Measurements from ENCODE around the gene BRPF1.
A peak's percentile ranks its signal among the peaks of the same experiment; 100 is the strongest.

The BRPF1 gene

DNA sequence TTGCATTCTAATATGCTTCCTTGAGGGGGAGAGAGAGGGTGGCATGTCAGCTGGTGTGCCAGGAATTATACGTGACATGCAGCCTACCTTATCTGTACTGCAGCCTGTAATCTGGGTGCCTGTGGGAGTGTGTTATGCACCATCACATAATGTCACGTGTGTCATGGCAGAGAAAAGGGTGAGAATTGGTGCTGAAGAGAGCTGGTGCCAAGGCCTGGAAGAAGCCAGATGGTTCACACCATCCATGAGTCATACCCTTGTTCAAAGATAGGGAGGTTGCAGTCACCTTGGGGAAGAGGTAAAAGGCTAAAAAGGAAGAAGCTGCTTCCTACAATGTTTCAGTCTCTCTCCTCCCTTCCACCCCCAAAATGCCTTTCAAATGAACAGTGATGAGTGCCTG, 5.3 kb downstream of the BRPF1 start:
- no peak for DNase-seq (ENCODE audit: low read depth in 3 of 3)

GRCh38 chr3:9739181-9739580, 7.6 kb downstream of the BRPF1 start:
- no peak for DNase-seq (ENCODE audit: low read depth in 3 of 3)

DNA sequence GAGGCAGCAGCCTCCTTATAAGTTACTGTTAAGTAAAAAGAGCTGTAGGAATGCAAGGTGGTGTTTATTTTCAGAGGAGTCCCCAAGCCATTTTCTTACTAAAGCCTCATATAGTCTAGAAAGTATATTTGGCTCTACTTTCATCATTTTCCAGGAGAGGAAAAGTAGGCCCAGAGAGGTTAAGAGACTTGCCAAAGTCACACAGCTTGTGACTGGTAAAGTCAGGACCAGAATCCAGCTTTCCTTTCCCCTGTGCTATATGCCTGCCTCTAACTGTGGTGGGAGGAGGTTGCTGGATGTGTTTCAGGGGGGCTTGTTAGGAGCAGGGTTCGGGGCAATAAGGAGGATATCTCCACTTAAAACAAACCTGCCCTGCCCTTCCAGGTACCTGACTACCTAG, 11.0 kb downstream of the BRPF1 start:
- DNase-seq (ENCODE audit: low read depth in 3 of 3): no peak

DNA sequence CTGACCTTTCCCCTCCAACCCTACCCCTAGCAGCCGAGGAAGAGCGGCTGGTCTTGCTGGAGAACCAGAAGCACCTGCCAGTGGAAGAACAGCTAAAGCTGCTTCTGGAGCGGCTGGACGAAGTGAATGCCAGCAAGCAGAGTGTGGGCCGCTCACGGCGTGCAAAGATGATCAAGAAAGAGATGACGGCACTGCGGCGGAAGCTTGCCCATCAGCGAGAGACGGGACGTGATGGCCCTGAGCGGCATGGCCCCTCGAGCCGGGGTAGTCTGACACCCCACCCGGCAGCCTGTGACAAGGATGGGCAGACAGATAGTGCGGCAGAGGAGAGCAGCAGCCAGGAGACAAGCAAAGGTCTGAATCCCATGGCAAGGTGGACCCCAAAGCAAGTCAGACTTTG, 12.0 kb downstream of the BRPF1 start:
- DNase-seq (ENCODE audit: low read depth in 3 of 3): no peak

DNA sequence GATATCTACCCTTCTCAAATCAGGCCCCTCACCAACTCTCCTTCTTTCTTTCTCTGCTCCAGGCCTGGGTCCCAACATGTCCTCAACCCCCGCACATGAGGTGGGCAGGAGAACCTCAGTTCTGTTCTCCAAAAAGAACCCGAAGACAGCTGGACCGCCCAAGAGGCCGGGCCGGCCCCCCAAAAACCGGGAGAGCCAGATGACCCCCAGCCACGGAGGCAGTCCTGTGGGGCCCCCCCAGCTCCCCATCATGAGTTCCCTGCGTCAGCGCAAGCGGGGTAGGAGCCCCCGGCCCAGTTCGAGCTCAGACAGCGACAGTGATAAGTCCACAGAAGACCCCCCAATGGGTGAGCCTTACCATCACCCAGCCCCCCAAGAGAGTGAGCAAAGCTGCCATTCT, 12.6 kb downstream of the BRPF1 start:
- DNase-seq (ENCODE audit: low read depth in 3 of 3): no peak

- no peak for DNase-seq (ENCODE audit: low read depth in 3 of 3)
These were observed 14.0 kb downstream of the BRPF1 start for GRCh38 chr3:9745521-9745920.

GRCh38 chr3:9746330-9746729, 14.8 kb downstream of the BRPF1 start:
- no peak for DNase-seq (ENCODE audit: low read depth in 3 of 3)

DNA sequence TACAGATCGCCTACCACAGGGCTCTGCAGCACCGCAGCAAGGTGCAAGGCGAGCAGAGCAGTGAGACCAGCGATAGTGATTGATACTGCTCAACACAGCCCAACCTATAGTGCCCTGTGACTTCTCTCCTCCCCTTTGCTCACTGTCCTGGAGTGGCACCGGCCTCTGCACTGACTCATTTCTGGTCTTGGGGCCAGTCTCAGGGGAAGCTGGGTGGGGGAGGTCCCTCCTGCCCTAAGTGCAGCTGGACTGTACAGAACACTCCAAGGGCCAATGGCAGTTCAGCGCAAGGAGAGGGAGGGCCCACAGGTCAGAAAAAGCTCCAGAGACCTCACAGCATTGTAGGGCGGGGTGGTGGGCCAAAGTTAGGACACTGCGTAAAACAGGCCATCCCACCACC, 15.7 kb downstream of the BRPF1 start:
- DNase-seq (ENCODE audit: low read depth in 3 of 3): no peak

- DNase-seq (ENCODE audit: low read depth in 3 of 3): no peak
These were observed 16.5 kb downstream of the BRPF1 start for GRCh38 chr3:9748031-9748430.

GRCh38 chr3:9749296-9749644, 17.7 kb downstream of the BRPF1 start:
- no peak for DNase-seq (ENCODE audit: low read depth in 3 of 3)

DNA sequence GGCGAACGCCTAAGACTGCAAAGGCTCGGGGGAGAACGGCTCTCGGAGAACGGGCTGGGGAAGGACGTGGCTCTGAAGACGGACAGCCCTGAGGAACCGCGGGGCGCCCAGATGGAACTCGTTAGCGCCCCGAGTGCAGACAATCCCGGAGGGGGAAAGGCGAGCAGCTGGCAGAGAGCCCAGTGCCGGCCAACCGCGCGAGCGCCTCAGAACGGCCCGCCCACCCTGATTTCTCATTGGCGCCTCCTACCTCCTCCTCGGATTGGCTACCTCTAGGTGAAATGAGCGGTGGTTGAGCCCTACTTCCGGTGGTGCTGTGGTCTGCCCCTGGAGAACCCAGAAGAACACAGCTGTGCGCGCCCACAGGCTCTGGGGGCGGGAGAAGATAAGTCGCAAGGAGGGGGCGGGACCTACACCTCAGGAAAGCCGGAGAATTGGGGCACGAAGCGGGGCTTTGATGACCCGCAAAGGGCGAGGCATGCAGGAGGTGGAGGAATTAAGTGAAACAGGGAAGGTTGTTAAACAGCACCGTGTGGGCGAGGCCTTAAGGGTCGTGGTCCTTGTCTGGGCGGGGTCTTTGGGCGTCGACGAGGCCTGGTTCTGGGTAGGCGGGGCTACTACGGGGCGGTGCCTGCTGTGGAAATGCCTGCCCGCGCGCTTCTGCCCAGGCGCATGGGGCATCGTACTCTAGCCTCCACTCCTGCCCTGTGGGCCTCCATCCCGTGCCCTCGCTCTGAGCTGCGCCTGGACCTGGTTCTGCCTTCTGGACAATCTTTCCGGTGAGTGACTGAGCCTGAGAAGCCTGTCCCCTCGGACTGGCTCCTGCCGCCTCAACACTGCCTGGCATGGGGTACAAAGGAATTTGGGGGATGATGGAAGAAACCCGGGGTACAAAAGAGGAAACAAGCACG, 18.4 kb downstream of the BRPF1 start, which contains the start of gene OGG1:
TSS of gene OGG1 (plus strand) at position 308 of the 911 bp plus-strand sequence. CDS start at position 643, 335 bp downstream.
- DNase-seq (ENCODE audit: low read depth in 3 of 3): peak; percentile 85 to 96 (median 90)

GRCh38 chr3:9750556-9751411, 19.2 kb downstream of the BRPF1 start:
- DNase-seq (ENCODE audit: low read depth in 3 of 3): no peak

DNA sequence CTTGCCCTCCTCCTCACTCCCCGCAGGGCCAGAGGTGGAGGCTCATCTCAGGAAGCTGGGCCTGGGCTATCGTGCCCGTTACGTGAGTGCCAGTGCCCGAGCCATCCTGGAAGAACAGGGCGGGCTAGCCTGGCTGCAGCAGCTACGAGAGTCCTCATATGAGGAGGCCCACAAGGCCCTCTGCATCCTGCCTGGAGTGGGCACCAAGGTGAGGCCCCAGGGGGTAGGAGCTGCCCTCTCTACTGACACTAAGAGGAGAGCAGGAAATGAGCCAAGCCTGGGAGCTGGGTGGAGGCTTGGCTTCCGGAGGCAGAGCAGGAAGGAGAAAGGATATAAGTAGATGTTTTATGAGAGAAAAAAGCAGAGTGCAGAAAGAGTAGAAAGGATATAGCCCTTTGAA, 23.1 kb downstream of the BRPF1 start:
- DNase-seq (ENCODE audit: low read depth in 3 of 3): no peak

GRCh38 chr3:9757427-9757826, 25.9 kb downstream of the BRPF1 start:
- DNase-seq (ENCODE audit: low read depth in 3 of 3): no peak

DNA sequence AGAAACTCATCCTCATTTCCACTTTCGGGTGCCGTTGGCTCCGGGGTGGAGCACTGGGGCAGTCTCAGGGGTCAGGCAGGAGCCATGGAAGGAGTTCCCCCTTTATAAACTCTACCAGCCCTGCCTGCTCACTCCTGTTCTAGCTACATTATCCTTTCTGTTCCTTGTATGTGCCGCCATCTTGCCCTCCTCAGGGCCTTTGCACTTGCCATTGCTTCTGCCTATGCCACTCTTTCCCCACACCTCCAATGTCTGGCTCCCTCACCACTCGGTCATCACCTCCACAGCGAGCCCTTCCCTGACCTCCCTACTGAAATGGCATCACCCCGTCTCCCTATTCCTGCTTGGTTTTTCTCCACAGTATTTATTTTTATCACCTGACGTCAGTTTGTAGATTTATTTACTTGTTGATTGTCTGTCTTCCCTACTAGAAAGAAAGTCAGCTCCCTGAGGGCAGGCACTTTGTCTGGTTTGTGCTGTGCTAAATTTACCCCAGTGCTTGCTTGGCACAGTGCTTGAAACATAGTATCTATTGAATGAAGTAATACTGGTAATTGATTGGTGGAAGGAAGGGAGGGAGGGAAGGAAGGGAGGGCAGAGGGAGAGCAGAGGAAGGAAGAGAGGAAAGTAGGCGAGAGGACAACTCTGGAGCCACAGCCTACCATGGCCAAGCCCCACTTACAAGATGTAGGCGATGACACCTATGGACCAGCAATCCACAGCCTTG, 29.4 kb downstream of the BRPF1 start:
- DNase-seq (ENCODE audit: low read depth in 3 of 3): no peak

GRCh38 chr3:9761919-9762318, 30.4 kb downstream of the BRPF1 start:
- DNase-seq (ENCODE audit: low read depth in 3 of 3): no peak

- DNase-seq (ENCODE audit: low read depth in 3 of 3): no peak
These were observed 31.3 kb downstream of the BRPF1 start for GRCh38 chr3:9762871-9763270.

GRCh38 chr3:9765865-9766264, 34.3 kb downstream of the BRPF1 start:
- DNase-seq (ENCODE audit: low read depth in 3 of 3): no peak

GRCh38 chr3:9767418-9767817, 35.9 kb downstream of the BRPF1 start:
- DNase-seq (ENCODE audit: low read depth in 3 of 3): no peak

DNA sequence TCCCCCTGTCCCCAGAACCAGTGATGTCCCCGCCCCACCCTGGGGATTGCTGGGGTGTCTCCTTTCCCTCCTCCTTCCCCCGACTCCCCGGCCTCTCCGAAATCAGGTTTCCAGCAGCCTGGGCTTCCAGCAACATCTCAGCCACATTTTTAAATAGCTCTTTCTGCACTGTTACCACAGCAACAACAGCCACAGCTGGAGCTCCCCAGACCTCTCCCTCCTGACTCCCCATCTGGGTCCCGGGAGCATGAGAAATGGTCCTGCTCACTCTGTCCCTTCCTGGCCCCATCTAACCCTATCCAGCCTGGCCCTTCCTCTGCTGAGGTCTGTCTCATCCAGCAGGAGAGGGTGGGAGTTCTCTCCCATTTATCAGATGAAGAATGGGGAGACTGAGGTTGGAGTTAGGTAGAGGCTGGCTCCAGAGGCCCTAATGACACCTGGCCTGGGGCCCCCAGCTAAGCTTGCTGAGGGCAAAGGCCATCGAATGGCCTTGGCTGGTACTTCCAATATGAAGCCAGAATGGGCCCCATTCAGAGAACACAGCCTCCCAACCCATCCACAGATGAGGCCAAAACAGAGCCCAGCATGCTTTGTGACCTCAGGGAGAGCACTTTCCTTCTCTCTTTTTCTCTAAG, 36.7 kb downstream of the BRPF1 start:
- DNase-seq (ENCODE audit: low read depth in 3 of 3): no peak

DNA sequence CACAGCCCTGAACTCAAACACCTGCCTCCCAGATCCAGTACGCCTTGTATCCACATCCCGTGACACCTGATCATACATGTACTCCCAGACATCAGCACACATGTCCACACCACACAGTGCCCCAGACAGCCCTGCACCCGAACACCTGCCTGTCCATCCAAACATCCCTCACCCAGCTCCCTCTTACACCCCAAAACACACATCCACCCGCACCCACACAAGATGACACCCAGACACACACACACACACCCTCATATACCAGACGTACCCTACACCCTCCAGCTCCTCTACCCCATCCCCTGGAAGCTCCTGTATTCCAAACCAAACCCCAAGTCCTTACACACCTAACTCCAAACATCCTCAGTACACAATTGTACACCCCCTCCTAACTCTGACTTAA, 37.5 kb downstream of the BRPF1 start:
- DNase-seq (ENCODE audit: low read depth in 3 of 3): no peak

Data from stimulated activated CD4-positive, alpha-beta T cell treated with anti-CD3 and anti-CD28 coated beads, TNF-alpha, amount 100 ng/mL, for 24 hours (primary cell).